ENCODE results near the gene XYLT1.

XYLT1 gene

GRCh38 chr16:17289674-17290635 lies 180.8 kb downstream of the XYLT1 start:
- TF ChIP-seq ZNF521 (tag by site-specific recombination; IDR thresholded peaks at IDR 0.05) (no peak), ZNF704 (tag by site-specific recombination; IDR thresholded peaks at IDR 0.05) (no peak), ZNF23 (tag by site-specific recombination; IDR thresholded peaks at IDR 0.05; ENCODE audit: borderline replicate concordance) (no peak), ZBTB10 (tag by site-specific recombination; IDR thresholded peaks at IDR 0.05) (no peak), ZNF174 (tag by site-specific recombination; IDR thresholded peaks at IDR 0.05) (no peak), ZBTB21 (tag by site-specific recombination; IDR thresholded peaks at IDR 0.05) (no peak), KLF16 (tag by site-specific recombination; IDR thresholded peaks at IDR 0.05) (no peak), KLF8 (tag by site-specific recombination; IDR thresholded peaks at IDR 0.05) (no peak), ZNF501 (tag by site-specific recombination; IDR thresholded peaks at IDR 0.05) (no peak)
- no peaks in the 10 kb centered on the region for H3K4me1 ChIP-seq (ENCODE audit: control insufficient read depth, insufficient read depth, low read length)
- ChIA-PET CTCF (no interaction called here), POLR2A (no interaction called here)
- H3K4me3 ChIP-seq (ENCODE audit: low read depth, low read length) = no peak overlapping the region
- H3K36me3 ChIP-seq (ENCODE audit: control insufficient read depth in 2 of 2, insufficient read depth in 1 of 2, low read length in 2 of 2) = no peaks in the 10 kb centered on the region
- H3K9me3 ChIP-seq (ENCODE audit: control insufficient read depth, insufficient read depth, low read depth, low read length) = no peaks in the 10 kb centered on the region
- no peak overlapping the region for H3K27ac ChIP-seq (ENCODE audit: extremely low read depth, low read depth, low read length)

- ChIA-PET POLR2A (no interaction called here), CTCF (no interaction called here)
- Histone ChIP-seq H3K4me1 (ENCODE audit: control insufficient read depth, insufficient read depth, low read length) (no peaks in the 10 kb centered on the region), H3K4me3 (ENCODE audit: low read depth, low read length) (no peak overlapping the region), H3K9me3 (ENCODE audit: control insufficient read depth, insufficient read depth, low read depth, low read length) (no peaks in the 10 kb centered on the region), H3K36me3 (ENCODE audit: control insufficient read depth in 2 of 2, insufficient read depth in 1 of 2, low read length in 2 of 2) (no peaks in the 10 kb centered on the region), H3K27ac (ENCODE audit: extremely low read depth, low read depth, low read length) (no peak overlapping the region)
- no peak for TF ChIP-seq MZF1 (tag by site-specific recombination; IDR thresholded peaks at IDR 0.05; ENCODE audit: borderline replicate concordance)
- no peak for TF ChIP-seq SALL2 (tag by site-specific recombination; IDR thresholded peaks at IDR 0.05; ENCODE audit: borderline replicate concordance)
- no peak for TF ChIP-seq REPIN1 (tag by site-specific recombination; IDR thresholded peaks at IDR 0.05; ENCODE audit: low read depth)
- no peak for TF ChIP-seq ZFP69B (tag by site-specific recombination; IDR thresholded peaks at IDR 0.05)
- TF ChIP-seq MEIS1 (CRISPR knock-in tag; IDR thresholded peaks at IDR 0.05; ENCODE audit: borderline replicate concordance) = no peak
- TF ChIP-seq IKZF3 (tag by site-specific recombination; IDR thresholded peaks at IDR 0.05) = no peak
- TF ChIP-seq ZNF658 (tag by site-specific recombination; IDR thresholded peaks at IDR 0.05) = no peak
- no peak for TF ChIP-seq GLI4 (tag by site-specific recombination; IDR thresholded peaks at IDR 0.05)
- no peak for TF ChIP-seq ZNF366 (tag by site-specific recombination; conservative IDR thresholded peaks at IDR 0.05)
These were observed 181.7 kb downstream of the XYLT1 start for GRCh38 chr16:17289050-17289449.

All from HEK293 (cell line).